DND-41 (cell line): ENCODE data around the gene POLR1G.

Source experiments
- CTCF ChIP-seq: IDR thresholded peaks from 2 replicates; pipeline ENCODE4 v1.5.1; 2012; ENCODE audit warnings: borderline replicate concordance, low read length, moderate library complexity, mild to moderate bottlenecking; ENCODE audit not compliant: poor library complexity, severe bottlenecking; ENCODE audit errors: extremely low read depth
- EZH2 ChIP-seq: IDR thresholded peaks from 3 replicates; pipeline ENCODE4 v1.6.1; 2012; ENCODE audit warnings: borderline replicate concordance, low read depth, mild to moderate bottlenecking, moderate library complexity, low read length, inconsistent platforms; ENCODE audit not compliant: severe bottlenecking

DNA sequence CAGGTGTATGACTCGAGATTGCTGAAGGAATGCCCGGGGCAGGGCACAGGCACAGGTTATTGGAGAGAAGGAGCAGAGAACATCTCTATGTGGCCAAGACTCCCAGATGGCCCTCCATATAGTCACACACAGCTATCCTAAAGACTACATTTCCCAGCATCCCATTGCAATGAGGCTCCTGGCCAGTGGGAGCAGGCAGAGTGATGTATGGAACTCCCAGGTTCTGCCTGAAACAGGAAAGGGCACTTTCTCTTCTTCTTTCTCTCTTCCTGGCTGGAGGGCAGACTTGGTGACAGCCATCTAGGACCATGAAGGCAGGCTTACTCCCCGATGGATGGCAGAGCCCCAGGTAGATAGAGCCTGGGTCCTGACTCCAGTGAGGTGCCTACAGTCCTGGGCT, 15.1 kb upstream of the POLR1G start:
- TF ChIP-seq CTCF (no peak), EZH2 (no peak)
